ENCODE results near the gene SCN1A. TPM values are rescaled to one million over a fixed set of nuclear protein-coding genes. Genes with fewer than 3 reads are reported as not detected.

Gene SCN1A
- total and polyA plus RNA-seq, 2 of the 8 experiments (the other 6 are each of a cell fraction or from before 2014, with no cell fraction given) = 0.18 to 1.9 TPM

GRCh38 chr2:166104773-166105172 lies 23.0 kb downstream of the SCN1A start:
- no peak overlapping the region for H3K4ac ChIP-seq (replicated peaks; ENCODE audit: insufficient read length, low read depth, low read length)
- FAIRE-seq = no peak
- no peak overlapping the region for H3K56ac ChIP-seq (replicated peaks; ENCODE audit: insufficient read length, low read depth, low read length)
- H3K4me1 ChIP-seq (replicated peaks in 1 of 4; ENCODE audit: control insufficient read depth in 3 of 4, insufficient read depth in 4 of 4, low read length in 3 of 4) = no peaks in the 10 kb centered on the region
- H3K9ac ChIP-seq (replicated peaks in 1 of 4; ENCODE audit: extremely low read depth in 1 of 4, low read depth in 3 of 4, low read length in 3 of 4) = no peak overlapping the region
- H3K27ac ChIP-seq (ENCODE audit: low read depth, low read length) = no peak overlapping the region
- no peak overlapping the region for H2AK5ac ChIP-seq (ENCODE audit: low read depth, low read length)
- no peak overlapping the region for H2BK20ac ChIP-seq (ENCODE audit: low read length)
- no peaks in the 10 kb centered on the region for H3K9me3 ChIP-seq (ENCODE audit: insufficient read depth in 2 of 2, low read depth in 1 of 2, low read length in 1 of 2)
- no peak overlapping the region for H2AFZ ChIP-seq (ENCODE audit: low read length)
- no peaks in the 10 kb centered on the region for H3K27me3 ChIP-seq (replicated peaks in 1 of 4; ENCODE audit: control insufficient read depth in 3 of 4, extremely low read depth in 1 of 4, insufficient read depth in 3 of 4, low read length in 3 of 4)
- ChIA-PET CTCF (ENCODE audit: partially characterized antibody) (interaction anchor here (0.7 to 2.7 kb wide), 6 partner anchors 8 to 458 kb away, joined by 3 to 18 read pairs (median 4); partner anchors contain the start of gene SCN1A), POLR2A (ENCODE audit: partially characterized antibody) (no interaction called here)
- H3K18ac ChIP-seq (ENCODE audit: extremely low read depth, low read length) = no peak overlapping the region
- H4K8ac ChIP-seq (ENCODE audit: extremely low read depth, insufficient read depth, low read length) = no peak overlapping the region
- no peak overlapping the region for H2BK120ac ChIP-seq (replicated peaks; ENCODE audit: low read depth, low read length)
- TF ChIP-seq CEBPB (IDR thresholded peaks at IDR 0.05; ENCODE audit: low read depth, low read length) = no peak
- TF ChIP-seq, protein P1, sequence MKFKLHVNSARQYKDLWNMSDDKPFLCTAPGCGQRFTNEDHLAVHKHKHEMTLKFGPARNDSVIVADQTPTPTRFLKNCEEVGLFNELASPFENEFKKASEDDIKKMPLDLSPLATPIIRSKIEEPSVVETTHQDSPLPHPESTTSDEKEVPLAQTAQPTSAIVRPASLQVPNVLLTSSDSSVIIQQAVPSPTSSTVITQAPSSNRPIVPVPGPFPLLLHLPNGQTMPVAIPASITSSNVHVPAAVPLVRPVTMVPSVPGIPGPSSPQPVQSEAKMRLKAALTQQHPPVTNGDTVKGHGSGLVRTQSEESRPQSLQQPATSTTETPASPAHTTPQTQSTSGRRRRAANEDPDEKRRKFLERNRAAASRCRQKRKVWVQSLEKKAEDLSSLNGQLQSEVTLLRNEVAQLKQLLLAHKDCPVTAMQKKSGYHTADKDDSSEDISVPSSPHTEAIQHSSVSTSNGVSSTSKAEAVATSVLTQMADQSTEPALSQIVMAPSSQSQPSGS (IDR thresholded peaks at IDR 0.05; ENCODE audit: low read length) = no peak
- H3K36me3 ChIP-seq (ENCODE audit: control insufficient read depth in 2 of 4, insufficient read depth in 4 of 4, low read length in 3 of 4) = no peaks in the 10 kb centered on the region
- H4K5ac ChIP-seq (ENCODE audit: insufficient read length, low read depth, low read length) = no peak overlapping the region
- no peaks in the 10 kb centered on the region for H3K79me1 ChIP-seq (ENCODE audit: low read depth, low read length)
- no peaks in the 10 kb centered on the region for H4K20me1 ChIP-seq (replicated peaks in 1 of 2; ENCODE audit: control insufficient read depth in 1 of 2, insufficient read depth in 2 of 2, low read length in 2 of 2)
- H3K4me2 ChIP-seq (ENCODE audit: insufficient read depth in 1 of 2, low read depth in 2 of 2, low read length in 2 of 2) = no peak overlapping the region
- H2BK5ac ChIP-seq (ENCODE audit: low read depth, low read length) = no peak overlapping the region
- H3K14ac ChIP-seq (ENCODE audit: insufficient read length) = no peak overlapping the region
- no peak overlapping the region for H4K91ac ChIP-seq (replicated peaks; ENCODE audit: insufficient read length, low read length)
- 91% methylated on average over 3 of the region's 3 CpGs; no CpG with 5 or more reads in 1 of the 2 experiments for WGBS, 2 experiments (ENCODE audit: extremely low coverage in 1 of 2, insufficient coverage in 1 of 2, insufficient read length in 1 of 2, insufficient replicate concordance in 2 of 2, low coverage in 1 of 2, low lambda C conversion rate in 2 of 2, missing lambda C conversion rate in 1 of 2)
- H3K4me3 ChIP-seq (ENCODE audit: extremely low read depth in 1 of 4, insufficient read depth in 2 of 4, low read depth in 3 of 4, low read length in 4 of 4) = no peak overlapping the region
- H2BK12ac ChIP-seq (ENCODE audit: low read depth, low read length) = no peak overlapping the region
- no peaks in the 10 kb centered on the region for H3K23me2 ChIP-seq (ENCODE audit: low read depth, low read length)
- no peak overlapping the region for H2BK15ac ChIP-seq (ENCODE audit: low read length)
- H3K79me2 ChIP-seq (ENCODE audit: control insufficient read depth in 1 of 2, insufficient read depth in 2 of 2, low read length in 2 of 2) = no peaks in the 10 kb centered on the region
- no peak overlapping the region for H3K23ac ChIP-seq (ENCODE audit: insufficient read length)
- DNase-seq (ENCODE audit: low read depth in 1 of 2, low spot score in 2 of 2) = no peak
